K562 treated with DMSO at 1 percent for 12 hours (cell line): ENCODE results near the gene TSHR. TPM values are rescaled to one million over a fixed set of nuclear protein-coding genes. Genes with fewer than 3 reads are reported as not detected.

Experiments
- total RNA-seq: library from RNA; unstranded; fragments of 300-600 nt; gene quantifications from 2 replicates; pipeline ENCODE4 v1.2.3, GENCODE V29; 2022; ENCODE audit not compliant: insufficient read depth

TSHR gene
- not detected in 2 replicates for total RNA-seq

GRCh38 chr14:80955416-80955941 is at the start of gene TSHR:
TSS of gene TSHR (plus strand) at chr14:80955621. CDS start at chr14:80955681, 60 bp downstream.

DNA sequence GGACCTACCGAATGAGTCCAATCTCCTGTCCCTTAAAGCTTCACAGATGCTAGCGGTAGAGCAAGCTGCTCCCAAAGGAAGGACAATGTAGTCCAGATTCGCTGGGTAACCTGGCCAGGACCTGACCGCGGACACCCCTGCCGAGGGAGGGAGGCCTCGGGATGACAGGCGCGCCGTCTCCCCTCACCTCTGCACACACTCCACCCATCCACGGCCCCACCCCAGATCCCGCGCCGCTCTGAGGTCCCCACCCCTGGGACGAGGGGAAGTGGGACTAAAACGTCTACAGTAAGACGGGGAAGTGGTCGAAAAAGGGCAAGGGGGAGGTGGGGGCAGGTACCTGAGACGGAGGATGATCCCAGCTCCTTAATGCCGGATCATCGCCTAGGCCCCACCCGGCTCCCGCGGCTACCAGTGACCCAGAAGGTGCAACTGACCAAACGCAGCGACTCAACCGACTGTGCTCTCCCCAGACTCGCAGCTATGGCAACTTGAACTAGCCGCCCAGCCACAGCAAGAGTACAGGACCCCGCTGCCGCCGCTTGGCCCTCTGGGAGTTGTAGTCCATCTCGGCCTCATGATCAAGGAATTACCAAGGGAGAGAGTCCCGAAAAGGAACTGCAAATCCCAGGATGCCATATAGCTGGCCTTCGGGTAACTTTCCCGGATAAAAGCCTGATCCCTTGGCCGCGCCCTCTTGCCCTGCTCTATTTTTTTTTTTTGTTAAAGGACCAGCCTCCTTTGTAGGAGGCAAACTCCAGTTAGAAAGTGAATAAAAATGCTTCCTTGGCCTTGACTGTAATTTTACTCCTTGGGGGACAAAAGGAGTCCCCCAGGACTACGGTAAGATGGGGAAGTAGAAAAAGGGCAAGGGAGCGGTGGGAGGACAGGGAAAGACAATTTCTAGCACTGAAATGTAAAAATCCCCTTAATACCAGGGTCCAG is 13.9 kb upstream of the TSHR start, which contains the start of gene CEP128:
Gene CEP128, minus strand, starts transcription at position 498 of the 945 bp plus-strand sequence.

Other genes starting within 250 kb of the TSHR start
- gene CEP128, start 13.9 kb upstream of the TSHR start, total RNA-seq = 2.3 and 4.6 TPM in 2 replicates